Erythroblast (primary cell): Measurements from ENCODE around the gene SOX12.

ENCODE experiments used
- GATA1 ChIP-seq: IDR thresholded peaks from 2 replicates; pipeline ENCODE4 v1.6.1; 2011; ENCODE audit warnings: low read depth, mild to moderate bottlenecking, control low read depth, low read length, moderate library complexity
- POLR2A ChIP-seq: IDR thresholded peaks from 2 replicates; pipeline ENCODE4 v1.6.1; 2011; ENCODE audit warnings: mild to moderate bottlenecking, low read length

GRCh38 chr20:301886-302848 lies 23.2 kb upstream of the SOX12 start:
- no peak for TF ChIP-seq POLR2A
- no peak for TF ChIP-seq GATA1
